Lower leg skin (tissue), 3 donors: Measurements from ENCODE around the gene PTH2R.
"Not testable (repeated sequence)": the region's sequence is repeated elsewhere in the genome, so short reads cannot be mapped to it uniquely, and the experiment has no call there.

Experiments
- CTCF ChIP-seq, 3 donors: fragments of 450-650 bp; IDR thresholded peaks; one replicate each; pipeline ENCODE4 v1.5.1; 2016; ENCODE audit warnings: antibody characterized with exemption in 3 of 3, mild to moderate bottlenecking in 3 of 3, moderate library complexity in 2 of 3
- POLR2A ChIP-seq, 2 donors: fragments of 450-650 bp; IDR thresholded peaks; one replicate each; pipeline ENCODE4 v1.6.1; 2016 to 2017; ENCODE audit warnings: antibody characterized with exemption in 2 of 2, mild to moderate bottlenecking in 1 of 2, moderate library complexity in 1 of 2

GRCh38 chr2:208447447-208447846 lies 40.9 kb downstream of the PTH2R start:
- TF ChIP-seq CTCF, POLR2A (IDR thresholded peaks at IDR 0.05): not testable (repeated sequence)
